ENCODE measurements around the gene DCPS. TPM values are rescaled to one million over a fixed set of nuclear protein-coding genes. Genes with fewer than 3 reads are reported as not detected.

DCPS gene
- total RNA-seq, 1 experiment from 2014 or later, result 26.2 TPM

GRCh38 chr11:126334659-126335462, 31.0 kb downstream of the DCPS start:
- no peak for ATAC-seq
- DNase-seq (ENCODE audit: low spot score), result peak; percentile 4
- TF ChIP-seq SMAD3 (CRISPR knock-in tag; IDR thresholded peaks at IDR 0.05; ENCODE audit: borderline replicate concordance), result no peak
- TF ChIP-seq ATF1 (CRISPR knock-in tag; IDR thresholded peaks at IDR 0.05), result no peak
- no peak for TF ChIP-seq SMAD4 (CRISPR knock-in tag; IDR thresholded peaks at IDR 0.05)
- TF ChIP-seq IRF1 (CRISPR knock-in tag; IDR thresholded peaks at IDR 0.05), result no peak
- no peak for TF ChIP-seq NR3C1 (CRISPR knock-in tag; conservative IDR thresholded peaks at IDR 0.05; ENCODE audit: low read depth)
- TF ChIP-seq ZNF416 (CRISPR knock-in tag; IDR thresholded peaks at IDR 0.05), result no peak
- TF ChIP-seq, protein P1, sequence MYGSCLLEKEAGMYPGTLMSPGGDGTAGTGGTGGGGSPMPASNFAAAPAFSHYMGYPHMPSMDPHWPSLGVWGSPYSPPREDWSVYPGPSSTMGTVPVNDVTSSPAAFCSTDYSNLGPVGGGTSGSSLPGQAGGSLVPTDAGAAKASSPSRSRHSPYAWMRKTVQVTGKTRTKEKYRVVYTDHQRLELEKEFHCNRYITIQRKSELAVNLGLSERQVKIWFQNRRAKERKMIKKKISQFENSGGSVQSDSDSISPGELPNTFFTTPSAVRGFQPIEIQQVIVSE (CRISPR knock-in tag; IDR thresholded peaks at IDR 0.05; ENCODE audit: borderline replicate concordance), result no peak
- no peak for TF ChIP-seq ETV6 (CRISPR knock-in tag; IDR thresholded peaks at IDR 0.05)
- Mint-ChIP-seq H3K9me3 (no peaks in the 10 kb centered on the region), H3K4me1 (peaks cover 16% of the 10 kb centered on the region), H3K36me3 (peaks cover 20% of the 10 kb centered on the region), H3K4me3 (no peak overlapping the region), H3K27ac (peak overlapping the region; percentile 88), H3K27me3 (ENCODE audit: low read depth) (no peaks in the 10 kb centered on the region)
- ChIA-PET POLR2A (no interaction called here), CTCF (interaction anchor here (1.2 to 1.8 kb wide), 2 partner anchors 24 to 238 kb away, joined by 3 to 4 read pairs; no protein-coding TSS in a partner anchor)

DNA sequence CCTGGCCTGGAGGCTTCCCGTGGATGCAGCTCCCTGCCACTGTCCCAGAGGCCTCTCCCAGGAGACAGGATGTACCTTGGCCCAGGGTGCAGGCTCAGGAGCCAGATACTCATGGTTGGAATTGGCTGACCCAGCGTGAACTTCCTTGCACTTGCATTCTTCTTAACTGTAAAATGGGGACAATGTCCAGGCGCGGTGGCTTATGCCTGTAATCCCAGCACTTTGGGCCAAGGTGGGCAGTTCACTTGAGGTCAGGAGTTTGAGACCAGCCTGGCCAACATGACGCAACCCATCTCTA, 31.6 kb downstream of the DCPS start:
- H3K36me3 Mint-ChIP-seq, result peaks cover 20% of the 10 kb centered on the region
- H3K4me3 Mint-ChIP-seq, result no peak overlapping the region
- H3K4me1 Mint-ChIP-seq, result peaks cover 18% of the 10 kb centered on the region
- H3K27me3 Mint-ChIP-seq (ENCODE audit: low read depth), result no peaks in the 10 kb centered on the region
- no peaks in the 10 kb centered on the region for H3K9me3 Mint-ChIP-seq
- TF ChIP-seq MAX (CRISPR knock-in tag; IDR thresholded peaks at IDR 0.05) (no peak), JAZF1 (CRISPR knock-in tag; IDR thresholded peaks at IDR 0.05) (no peak), NFE2L1 (CRISPR knock-in tag; IDR thresholded peaks at IDR 0.05) (no peak), ZNF317 (CRISPR knock-in tag; IDR thresholded peaks at IDR 0.05; ENCODE audit: borderline replicate concordance, low read depth) (no peak), ZMAT4 (CRISPR knock-in tag; IDR thresholded peaks at IDR 0.05) (no peak), ZNF281 (CRISPR knock-in tag; IDR thresholded peaks at IDR 0.05) (no peak), MXD4 (CRISPR knock-in tag; IDR thresholded peaks at IDR 0.05; ENCODE audit: borderline replicate concordance) (no peak), ATF6 (CRISPR knock-in tag; IDR thresholded peaks at IDR 0.05) (no peak), HMGA2 (CRISPR knock-in tag; IDR thresholded peaks at IDR 0.05) (no peak), RORB (CRISPR knock-in tag; IDR thresholded peaks at IDR 0.05) (no peak), ZNF423 (CRISPR knock-in tag; IDR thresholded peaks at IDR 0.05) (no peak), ATF1 (CRISPR knock-in tag; IDR thresholded peaks at IDR 0.05) (no peak), ZNF396 (CRISPR knock-in tag; IDR thresholded peaks at IDR 0.05; ENCODE audit: borderline replicate concordance) (no peak), JUN (CRISPR knock-in tag; IDR thresholded peaks at IDR 0.05) (no peak), ETV6 (CRISPR knock-in tag; IDR thresholded peaks at IDR 0.05) (no peak), OVOL2 (CRISPR knock-in tag; IDR thresholded peaks at IDR 0.05; ENCODE audit: borderline replicate concordance) (no peak), E2F4 (CRISPR knock-in tag; IDR thresholded peaks at IDR 0.05; ENCODE audit: borderline replicate concordance, low read depth) (no peak)
- TF ChIP-seq, protein P2, sequence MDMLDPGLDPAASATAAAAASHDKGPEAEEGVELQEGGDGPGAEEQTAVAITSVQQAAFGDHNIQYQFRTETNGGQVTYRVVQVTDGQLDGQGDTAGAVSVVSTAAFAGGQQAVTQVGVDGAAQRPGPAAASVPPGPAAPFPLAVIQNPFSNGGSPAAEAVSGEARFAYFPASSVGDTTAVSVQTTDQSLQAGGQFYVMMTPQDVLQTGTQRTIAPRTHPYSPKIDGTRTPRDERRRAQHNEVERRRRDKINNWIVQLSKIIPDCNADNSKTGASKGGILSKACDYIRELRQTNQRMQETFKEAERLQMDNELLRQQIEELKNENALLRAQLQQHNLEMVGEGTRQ (CRISPR knock-in tag; IDR thresholded peaks at IDR 0.05), result no peak
- TF ChIP-seq, protein P3, sequence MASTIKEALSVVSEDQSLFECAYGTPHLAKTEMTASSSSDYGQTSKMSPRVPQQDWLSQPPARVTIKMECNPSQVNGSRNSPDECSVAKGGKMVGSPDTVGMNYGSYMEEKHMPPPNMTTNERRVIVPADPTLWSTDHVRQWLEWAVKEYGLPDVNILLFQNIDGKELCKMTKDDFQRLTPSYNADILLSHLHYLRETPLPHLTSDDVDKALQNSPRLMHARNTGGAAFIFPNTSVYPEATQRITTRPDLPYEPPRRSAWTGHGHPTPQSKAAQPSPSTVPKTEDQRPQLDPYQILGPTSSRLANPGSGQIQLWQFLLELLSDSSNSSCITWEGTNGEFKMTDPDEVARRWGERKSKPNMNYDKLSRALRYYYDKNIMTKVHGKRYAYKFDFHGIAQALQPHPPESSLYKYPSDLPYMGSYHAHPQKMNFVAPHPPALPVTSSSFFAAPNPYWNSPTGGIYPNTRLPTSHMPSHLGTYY (CRISPR knock-in tag; IDR thresholded peaks at IDR 0.05), result no peak
- CTCF ChIA-PET, result interaction anchor here (1.2 to 1.8 kb wide), 2 partner anchors 25 to 238 kb away, joined by 3 to 4 read pairs; no protein-coding TSS in a partner anchor
- H3K27ac Mint-ChIP-seq, result no peak overlapping the region; the same call in 1 of the 2 replicates
- ATAC-seq (no peak), DNase-seq (ENCODE audit: low spot score) (peak; percentile 1)
- POLR2A ChIA-PET, result no interaction called here
